ENCODE data around the gene ATG9B. TPM values are rescaled to one million over a fixed set of nuclear protein-coding genes. Genes with fewer than 3 reads are reported as not detected.
A peak's percentile ranks its signal among the peaks of the same experiment; 100 is the strongest.

Gene ATG9B
- total RNA-seq (2014; rRNA removed) (1.2 and 1.3 TPM in 2 replicates), Bru-seq, nascent RNA (percentile 40 among the genes with signal in this experiment), BruChase-seq, experiment 1, labeled RNA remaining after a 6-hour chase (percentile 49 among the genes with signal in this experiment), BruChase-seq, experiment 2, labeled RNA remaining after a 2-hour chase (percentile 36 among the genes with signal in this experiment)
- long read RNA-seq, partial matches to known transcripts: 4 of 15 reads
- long read RNA-seq, other reads (novel, unspliced or antisense): 9 of 15 reads

GRCh38 chr7:151024435-151025056 is at the start of gene ATG9B:
Gene ATG9B, minus strand, starts transcription at chr7:151024494. Its CDS starts 71 bp downstream, at chr7:151024423.
- no peak within 1 kb of the TSS for H3K27ac ChIP-seq (ENCODE audit: low read length)
- H3K79me2 ChIP-seq (ENCODE audit: low read length): peaks cover 9% of the 10 kb centered on the region
- no peak within 1 kb of the TSS for H3K9ac ChIP-seq (ENCODE audit: low read length)
- no peaks in the 10 kb centered on the region for H3K9me3 ChIP-seq (ENCODE audit: low read length)
- DNase-seq (peak; percentile 71), ATAC-seq (peak; percentile 12; the same call in 1 of the 2 replicates)
- no peak within 1 kb of the TSS for H2AFZ ChIP-seq (ENCODE audit: low read length)
- intact Hi-C loops (cut with micrococcal nuclease): no loop called here
- no peak for TF ChIP-seq CTCF (conservative IDR thresholded peaks at IDR 0.05; ENCODE audit: low read depth, low read length)
- no peak for TF ChIP-seq EZH2 (IDR thresholded peaks at IDR 0.05; ENCODE audit: low read length, unreplicated experiment)
- TF ChIP-seq EZH2phosphoT487 (IDR thresholded peaks at IDR 0.05; ENCODE audit: borderline replicate concordance, low read length): no peak
- H3K9me2 ChIP-seq (replicated peaks; ENCODE audit: low read length): no peaks in the 10 kb centered on the region
- peak within 1 kb of the TSS; percentile 9; the same call in 1 of the 2 replicates for H3K4me2 ChIP-seq (ENCODE audit: low read length)
- ChIA-PET CTCF (interaction anchor here (0.6 to 0.7 kb wide), 3 partner anchors 11 to 1362 kb away, joined by 4 to 10 read pairs (median 9); no protein-coding TSS in a partner anchor), POLR2A (ENCODE audit: unreplicated experiment) (interaction anchor here (0.6 kb wide), 1 partner anchor 9 kb away, joined by 3 read pairs; no protein-coding TSS in a partner anchor)
- H3F3A ChIP-seq (ENCODE audit: low read length, unreplicated experiment): no peaks in the 10 kb centered on the region
- no TSS peak for BruUV-seq (replicated peaks)
- H3K27me3 ChIP-seq (ENCODE audit: low read length): no peaks in the 10 kb centered on the region
- H4K20me1 ChIP-seq (ENCODE audit: low read length): no peaks in the 10 kb centered on the region
- no peak within 1 kb of the TSS for H3K4me3 ChIP-seq (ENCODE audit: low read length)
- H3K4me1 ChIP-seq (ENCODE audit: insufficient read depth, low read length): peaks cover 42% of the 10 kb centered on the region
- no peaks in the 10 kb centered on the region for H3K36me3 ChIP-seq (ENCODE audit: low read depth, low read length)

GRCh38 chr7:151073990-151074389 is 49.7 kb upstream of the ATG9B start:
- no peaks in the 10 kb centered on the region for H4K20me1 ChIP-seq (ENCODE audit: low read length)
- H3K9me2 ChIP-seq (replicated peaks; ENCODE audit: low read length): no peaks in the 10 kb centered on the region
- ATAC-seq (no peak), DNase-seq (no peak)
- ChIA-PET CTCF (interaction anchor here (0.6 kb wide), 1 partner anchor 13 kb away, joined by 6 read pairs; no protein-coding TSS in a partner anchor), POLR2A (ENCODE audit: unreplicated experiment) (no interaction called here)
- H3K4me1 ChIP-seq (ENCODE audit: insufficient read depth, low read length): peaks cover 1% of the 10 kb centered on the region; the same call in 1 of the 2 replicates
- H3K4me2 ChIP-seq (ENCODE audit: low read length): no peak overlapping the region
- no peaks in the 10 kb centered on the region for H3K27me3 ChIP-seq (ENCODE audit: low read length)
- no peak overlapping the region for H3K4me3 ChIP-seq (ENCODE audit: low read length)
- H3K36me3 ChIP-seq (ENCODE audit: low read depth, low read length): peaks cover 13% of the 10 kb centered on the region
- no peak overlapping the region for H3K9ac ChIP-seq (ENCODE audit: low read length)
- H3K27ac ChIP-seq (ENCODE audit: low read length): no peak overlapping the region
- peaks cover 9% of the 10 kb centered on the region for H3K79me2 ChIP-seq (ENCODE audit: low read length)
- no peak overlapping the region for H2AFZ ChIP-seq (ENCODE audit: low read length)
- no peaks in the 10 kb centered on the region for H3K9me3 ChIP-seq (ENCODE audit: low read length)
- no peak for TF ChIP-seq CTCF (conservative IDR thresholded peaks at IDR 0.05; ENCODE audit: low read depth, low read length)
- TF ChIP-seq EZH2phosphoT487 (IDR thresholded peaks at IDR 0.05; ENCODE audit: borderline replicate concordance, low read length): no peak
- TF ChIP-seq EZH2 (IDR thresholded peaks at IDR 0.05; ENCODE audit: low read length, unreplicated experiment): no peak
- intact Hi-C loops (cut with micrococcal nuclease): no loop called here
- no peaks in the 10 kb centered on the region for H3F3A ChIP-seq (ENCODE audit: low read length, unreplicated experiment)
- BruUV-seq (replicated peaks): no TSS peak
